ENCODE data around the gene FBXO3. TPM values are rescaled to one million over a fixed set of nuclear protein-coding genes. Genes with fewer than 3 reads are reported as not detected.

Gene FBXO3
- total and polyA plus RNA-seq, 9 donors: 22.2 to 34.8 (median 26.2) TPM

DNA sequence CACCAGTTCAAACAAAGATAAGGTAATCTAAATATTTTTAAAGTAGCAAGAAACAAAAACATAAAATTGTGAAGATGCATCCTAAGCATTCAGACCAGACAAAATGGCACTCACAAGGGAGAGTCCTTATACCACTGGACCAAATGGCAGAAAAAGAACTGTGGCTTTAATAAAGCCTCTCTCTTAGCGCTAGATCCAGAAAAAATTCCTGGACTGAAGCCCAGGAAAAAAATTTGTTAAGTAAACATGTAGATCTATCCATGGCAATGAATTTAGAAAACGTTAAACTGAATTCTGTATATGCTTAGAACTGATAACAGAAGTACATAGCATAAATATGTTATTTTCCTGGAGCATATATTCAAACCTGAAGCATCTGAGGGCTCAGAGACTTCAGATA, 26.3 kb downstream of the FBXO3 start:
- DNase-seq: peak; percentile 87
- no CpG with 5 or more reads among the region's 2 CpGs for WGBS (ENCODE audit: insufficient coverage)
- Histone ChIP-seq H3K4me3 (ENCODE audit: low read length) (no peak overlapping the region), H3K4me1 (ENCODE audit: control insufficient read depth, insufficient read depth, low read length) (no peaks in the 10 kb centered on the region), H3K27ac (ENCODE audit: low read length) (no peak overlapping the region), H3K9me3 (replicated peaks; ENCODE audit: control insufficient read depth, low read depth, low read length) (no peaks in the 10 kb centered on the region), H3K36me3 (ENCODE audit: control insufficient read depth, insufficient read depth, low read length) (peaks cover 17% of the 10 kb centered on the region), H3K27me3 (ENCODE audit: control insufficient read depth, insufficient read depth, low read length) (no peaks in the 10 kb centered on the region)

DNA sequence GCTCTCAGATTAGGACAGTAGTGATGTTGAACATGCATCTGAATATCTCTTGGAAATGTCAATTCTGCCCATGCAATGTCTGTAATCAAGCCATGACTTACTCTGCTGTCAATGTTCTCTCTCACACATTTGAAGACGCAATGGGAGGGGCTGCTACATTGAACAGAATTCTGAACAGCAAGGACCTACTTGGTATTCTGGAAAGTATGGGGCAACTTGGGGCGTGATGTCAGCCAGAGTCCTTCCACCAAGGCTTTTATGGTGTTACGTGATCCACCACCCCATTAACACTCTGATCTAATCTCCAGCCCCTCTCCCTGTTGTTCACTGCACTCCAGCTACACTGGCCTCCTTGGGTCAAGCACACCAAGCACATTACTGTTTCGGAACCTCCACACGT, 31.0 kb downstream of the FBXO3 start:
- Histone ChIP-seq H3K4me3 (ENCODE audit: low read length) (no peak overlapping the region), H3K27ac (ENCODE audit: low read length) (no peak overlapping the region), H3K27me3 (ENCODE audit: control insufficient read depth, insufficient read depth, low read length) (no peaks in the 10 kb centered on the region), H3K9me3 (replicated peaks; ENCODE audit: control insufficient read depth, low read depth, low read length) (no peaks in the 10 kb centered on the region), H3K4me1 (ENCODE audit: control insufficient read depth, insufficient read depth, low read length) (no peaks in the 10 kb centered on the region), H3K36me3 (ENCODE audit: control insufficient read depth, insufficient read depth, low read length) (peaks cover 12% of the 10 kb centered on the region)
- 75% methylated on average over 4 of the region's 5 CpGs for WGBS (ENCODE audit: insufficient coverage)
- DNase-seq: no peak

DNA sequence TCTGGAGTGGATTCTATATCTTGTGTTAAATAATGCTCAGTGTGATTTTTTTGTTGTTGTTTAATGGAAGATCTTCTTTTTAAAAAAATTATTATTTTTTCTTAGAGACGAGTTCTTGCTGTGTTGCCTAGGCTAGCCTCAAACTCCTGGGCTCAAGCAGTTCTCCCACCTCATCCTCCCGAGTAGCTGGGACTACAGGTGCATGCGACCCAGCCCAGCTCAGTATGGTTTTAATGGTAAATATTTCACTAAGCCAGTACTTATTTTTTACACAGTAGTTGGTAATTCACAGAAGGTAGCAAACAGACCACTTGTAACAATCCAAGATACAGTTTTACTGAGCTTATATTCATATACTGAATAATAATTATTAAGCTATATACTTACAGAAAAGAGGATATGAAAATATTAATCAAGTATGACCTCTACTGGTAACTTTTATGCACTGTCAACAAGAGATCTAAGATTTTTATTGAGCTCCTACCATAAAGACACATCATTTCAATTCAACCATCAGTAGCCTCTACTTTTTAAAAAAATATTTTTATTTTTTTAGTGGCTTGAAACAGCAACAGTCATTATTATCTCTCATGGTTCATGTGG, 32.0 kb downstream of the FBXO3 start:
- no peak overlapping the region for H3K27ac ChIP-seq (ENCODE audit: low read length)
- DNase-seq: peak; percentile 50
- no peak overlapping the region for H3K4me3 ChIP-seq (ENCODE audit: low read length)
- no peaks in the 10 kb centered on the region for H3K9me3 ChIP-seq (replicated peaks; ENCODE audit: control insufficient read depth, low read depth, low read length)
- H3K4me1 ChIP-seq (ENCODE audit: control insufficient read depth, insufficient read depth, low read length): no peaks in the 10 kb centered on the region
- no CpG with 5 or more reads among the region's 3 CpGs for WGBS (ENCODE audit: insufficient coverage)
- H3K36me3 ChIP-seq (ENCODE audit: control insufficient read depth, insufficient read depth, low read length): peaks cover 12% of the 10 kb centered on the region
- H3K27me3 ChIP-seq (ENCODE audit: control insufficient read depth, insufficient read depth, low read length): no peaks in the 10 kb centered on the region

DNA sequence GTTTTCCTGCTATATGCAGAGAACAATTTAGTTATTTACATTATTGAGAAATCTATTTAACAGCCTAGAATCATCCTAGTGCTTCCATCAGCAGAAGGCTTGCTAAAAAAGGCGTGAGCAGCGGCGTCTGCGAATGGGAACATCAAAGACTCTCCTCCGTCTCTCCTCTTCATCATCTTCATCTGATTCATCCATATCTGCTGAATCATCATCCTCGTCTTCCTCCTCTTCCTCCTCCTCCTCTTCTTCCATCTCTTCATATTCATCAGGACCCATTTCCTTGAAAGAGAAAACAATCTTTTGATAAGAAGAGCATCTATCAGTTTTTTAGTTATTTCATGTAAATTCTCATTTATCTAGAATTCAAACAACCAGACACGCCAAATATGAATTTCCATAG, 32.5 kb downstream of the FBXO3 start:
- DNase-seq: no peak
- WGBS (ENCODE audit: insufficient coverage): 98% methylated on average over 5 of the region's 7 CpGs
- peaks cover 9% of the 10 kb centered on the region for H3K36me3 ChIP-seq (ENCODE audit: control insufficient read depth, insufficient read depth, low read length)
- no peak overlapping the region for H3K4me3 ChIP-seq (ENCODE audit: low read length)
- no peak overlapping the region for H3K27ac ChIP-seq (ENCODE audit: low read length)
- no peaks in the 10 kb centered on the region for H3K27me3 ChIP-seq (ENCODE audit: control insufficient read depth, insufficient read depth, low read length)
- peaks cover 4% of the 10 kb centered on the region for H3K4me1 ChIP-seq (ENCODE audit: control insufficient read depth, insufficient read depth, low read length)
- H3K9me3 ChIP-seq (replicated peaks; ENCODE audit: control insufficient read depth, low read depth, low read length): no peaks in the 10 kb centered on the region

DNA sequence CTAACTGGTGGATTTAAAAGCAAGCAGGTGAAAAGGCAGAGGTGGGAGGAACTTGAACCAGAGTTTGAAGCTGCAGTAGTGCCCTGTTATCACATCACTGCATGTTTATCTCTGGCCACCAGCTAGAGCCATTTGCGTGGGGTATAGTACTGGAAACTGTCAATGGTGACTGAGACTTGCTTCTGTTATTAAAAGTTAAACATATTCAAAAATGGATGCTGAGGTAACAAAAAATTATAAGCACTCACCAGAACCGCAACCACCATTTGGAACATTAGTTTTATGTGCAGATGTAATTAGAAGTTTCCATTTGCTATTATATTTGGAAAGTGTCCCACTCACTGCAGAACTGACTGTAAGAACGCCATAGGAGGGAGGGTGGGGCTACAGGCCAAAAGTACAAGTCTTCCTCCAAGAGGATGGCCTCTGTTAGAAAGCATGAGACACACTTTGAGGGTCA, 36.9 kb downstream of the FBXO3 start:
- Histone ChIP-seq H3K9me3 (replicated peaks; ENCODE audit: control insufficient read depth, low read depth, low read length) (no peaks in the 10 kb centered on the region), H3K27me3 (ENCODE audit: control insufficient read depth, insufficient read depth, low read length) (no peaks in the 10 kb centered on the region), H3K4me1 (ENCODE audit: control insufficient read depth, insufficient read depth, low read length) (peaks cover 19% of the 10 kb centered on the region), H3K36me3 (ENCODE audit: control insufficient read depth, insufficient read depth, low read length) (peaks cover 5% of the 10 kb centered on the region), H3K27ac (ENCODE audit: low read length) (peak overlapping the region; percentile 80), H3K4me3 (ENCODE audit: low read length) (no peak overlapping the region)
- peak; percentile 70 for DNase-seq
- no CpG with 5 or more reads among the region's 3 CpGs for WGBS (ENCODE audit: insufficient coverage)

DNA sequence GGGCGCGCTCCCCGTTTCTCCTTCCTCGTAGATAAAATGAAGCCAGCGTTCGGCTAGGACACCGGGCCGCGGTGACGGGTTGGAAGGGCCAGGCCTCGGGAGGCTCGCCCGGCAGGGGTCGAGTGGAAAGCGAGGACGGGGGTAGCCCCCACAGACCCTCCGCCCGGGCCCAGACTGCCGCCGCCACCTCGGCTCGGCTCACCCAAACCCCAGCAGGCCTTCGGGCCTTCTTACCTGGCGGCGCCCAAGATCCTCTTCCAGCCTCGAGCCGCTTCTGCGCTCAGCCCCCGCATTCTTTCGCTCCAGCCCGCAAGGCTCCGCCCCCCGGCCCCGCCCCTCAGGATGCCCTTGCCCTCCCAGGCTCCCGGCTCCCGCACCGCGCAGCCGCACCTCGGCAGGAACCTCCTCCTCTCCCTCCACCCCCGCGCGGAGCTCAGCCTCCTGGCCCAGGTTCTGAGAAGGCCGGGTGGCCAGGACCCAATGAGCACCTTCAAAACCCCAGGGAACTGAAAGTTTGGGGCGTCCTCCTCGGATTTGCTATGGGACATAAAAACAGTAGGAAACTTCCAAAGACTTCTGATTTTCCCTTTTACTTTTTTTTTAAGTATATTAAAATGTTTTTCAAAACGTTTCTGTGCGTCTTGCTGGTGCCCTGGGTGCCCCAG, 38.0 kb downstream of the FBXO3 start, which contains the start of gene CD59:
Gene CD59 (minus strand): TSS at position 276 of the 665 bp plus-strand sequence. CDS start 13,978 bp downstream, outside the sequence.
- peak; percentile 94 for DNase-seq
- Histone ChIP-seq H3K36me3 (ENCODE audit: control insufficient read depth, insufficient read depth, low read length) (peaks cover 5% of the 10 kb centered on the region), H3K4me3 (ENCODE audit: low read length) (peak within 1 kb of the TSS; percentile 95), H3K9me3 (replicated peaks; ENCODE audit: control insufficient read depth, low read depth, low read length) (no peaks in the 10 kb centered on the region), H3K27ac (ENCODE audit: low read length) (peak within 1 kb of the TSS; percentile 83), H3K4me1 (ENCODE audit: control insufficient read depth, insufficient read depth, low read length) (peaks cover 19% of the 10 kb centered on the region), H3K27me3 (ENCODE audit: control insufficient read depth, insufficient read depth, low read length) (no peaks in the 10 kb centered on the region)
- WGBS (ENCODE audit: insufficient coverage): under 1% methylated on average over 39 of the region's 48 CpGs

DNA sequence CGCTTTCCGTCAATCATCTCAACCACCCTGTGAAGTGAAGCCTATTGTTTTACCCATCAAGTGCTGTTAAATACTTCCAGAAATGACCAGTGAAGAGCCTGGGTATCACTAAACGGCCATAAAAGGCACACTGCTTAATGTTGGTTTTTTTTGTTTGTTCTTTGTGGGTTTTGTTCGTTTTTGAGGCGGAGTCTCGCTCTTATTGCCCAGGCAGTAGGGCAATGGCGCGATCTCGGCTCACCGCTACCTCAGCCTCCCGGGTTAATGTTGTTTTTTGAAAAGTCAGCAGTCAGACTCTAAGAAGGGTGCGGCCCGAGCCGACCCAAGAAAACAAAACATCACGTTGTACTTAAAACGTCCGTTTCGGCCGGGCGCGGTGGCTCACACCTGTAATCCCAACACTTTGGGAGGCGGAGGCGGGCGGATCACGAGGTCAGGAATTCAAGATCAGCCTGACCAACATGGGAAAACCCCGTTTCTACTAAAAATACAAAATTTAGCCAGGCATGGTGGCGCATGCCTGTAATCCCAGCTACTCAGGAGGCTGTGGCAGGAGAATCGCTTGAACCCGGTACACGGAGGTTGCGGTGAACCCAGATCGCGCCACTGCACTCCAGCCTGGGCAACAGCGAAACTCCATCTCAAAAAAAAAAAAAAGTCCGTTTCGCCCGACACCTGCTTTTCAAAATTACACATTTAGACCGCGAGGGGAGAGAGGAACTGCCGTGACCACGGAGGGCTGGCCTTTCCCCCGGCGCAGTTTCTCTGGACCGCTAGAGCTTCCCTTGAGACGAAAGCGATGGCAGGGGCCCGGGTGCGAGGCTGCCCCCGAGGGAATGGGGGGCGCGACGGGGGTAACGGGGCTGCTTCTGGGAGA, 38.8 kb downstream of the FBXO3 start:
- no peaks in the 10 kb centered on the region for H3K27me3 ChIP-seq (ENCODE audit: control insufficient read depth, insufficient read depth, low read length)
- peak overlapping the region; percentile 95 for H3K4me3 ChIP-seq (ENCODE audit: low read length)
- WGBS (ENCODE audit: insufficient coverage): under 1% methylated on average over 36 of the region's 53 CpGs
- peak overlapping the region; percentile 83 for H3K27ac ChIP-seq (ENCODE audit: low read length)
- peak; percentile 50 for DNase-seq
- no peaks in the 10 kb centered on the region for H3K9me3 ChIP-seq (replicated peaks; ENCODE audit: control insufficient read depth, low read depth, low read length)
- H3K4me1 ChIP-seq (ENCODE audit: control insufficient read depth, insufficient read depth, low read length): peaks cover 19% of the 10 kb centered on the region
- peaks cover 5% of the 10 kb centered on the region for H3K36me3 ChIP-seq (ENCODE audit: control insufficient read depth, insufficient read depth, low read length)

DNA sequence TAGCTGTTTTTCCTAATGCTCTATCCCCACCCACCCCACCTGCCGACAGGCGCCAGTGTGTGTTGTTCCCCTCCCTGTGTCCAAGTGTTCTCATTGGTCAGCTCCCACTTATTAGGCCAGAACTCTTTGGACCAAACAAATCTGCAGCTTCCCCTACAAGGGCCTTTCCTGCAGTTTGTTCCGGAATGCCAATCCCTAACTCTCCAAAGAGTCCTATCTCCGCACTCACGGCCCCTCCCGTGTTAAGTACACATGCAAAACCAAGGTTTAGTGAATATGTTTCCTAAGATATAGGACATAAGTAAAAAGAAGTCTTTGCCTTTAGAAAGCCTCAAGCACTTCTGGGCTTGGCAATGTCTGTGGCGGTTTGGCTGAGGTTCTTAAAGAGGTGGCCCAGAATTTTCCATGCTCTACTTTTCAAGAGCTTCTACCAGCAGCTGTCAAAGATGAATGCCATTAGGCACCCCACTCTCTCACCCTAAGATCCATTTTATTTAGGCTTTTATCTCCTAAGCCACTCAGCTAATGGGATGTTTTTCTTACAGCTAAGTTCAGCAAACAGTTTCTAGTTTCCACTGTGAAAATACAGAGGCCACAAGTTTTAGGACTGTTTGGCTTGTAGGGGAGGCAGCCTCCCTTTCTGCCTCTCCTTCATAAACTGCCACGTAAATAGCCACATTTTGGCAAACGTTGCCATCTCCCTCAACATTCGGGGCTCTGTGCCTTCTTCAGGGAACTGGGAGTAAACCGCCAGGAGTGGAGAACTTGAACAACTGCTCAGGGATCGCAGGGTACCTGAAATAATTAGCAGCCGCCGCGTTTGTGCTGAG, 39.7 kb downstream of the FBXO3 start:
- H3K27me3 ChIP-seq (ENCODE audit: control insufficient read depth, insufficient read depth, low read length): no peaks in the 10 kb centered on the region
- H3K4me1 ChIP-seq (ENCODE audit: control insufficient read depth, insufficient read depth, low read length): peaks cover 19% of the 10 kb centered on the region
- no peaks in the 10 kb centered on the region for H3K9me3 ChIP-seq (replicated peaks; ENCODE audit: control insufficient read depth, low read depth, low read length)
- H3K36me3 ChIP-seq (ENCODE audit: control insufficient read depth, insufficient read depth, low read length): peaks cover 5% of the 10 kb centered on the region
- H3K27ac ChIP-seq (ENCODE audit: low read length): peak overlapping the region; percentile 83
- 15% methylated on average over 10 of the region's 15 CpGs for WGBS (ENCODE audit: insufficient coverage)
- peak overlapping the region; percentile 95 for H3K4me3 ChIP-seq (ENCODE audit: low read length)
- peak; percentile 84 for DNase-seq

DNA sequence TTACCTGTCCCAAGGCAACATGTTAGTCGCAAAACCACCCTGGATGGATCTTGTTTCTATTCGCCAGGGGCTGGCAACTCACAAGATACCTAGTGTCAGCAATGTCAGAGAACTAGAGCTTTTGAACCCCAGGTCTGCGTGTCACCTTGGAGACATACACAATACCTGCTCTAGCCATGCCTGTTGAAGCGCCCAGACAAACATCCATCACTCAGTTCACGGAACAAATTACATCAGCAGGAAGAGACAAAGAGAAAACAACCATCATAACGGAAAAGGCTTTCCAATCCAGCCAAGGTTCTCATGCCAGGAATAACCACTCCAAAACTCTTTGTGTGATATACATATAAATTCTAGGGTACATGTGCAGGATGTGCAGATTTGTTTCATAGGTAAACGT, 40.3 kb downstream of the FBXO3 start:
- Histone ChIP-seq H3K36me3 (ENCODE audit: control insufficient read depth, insufficient read depth, low read length) (peaks cover 5% of the 10 kb centered on the region), H3K9me3 (replicated peaks; ENCODE audit: control insufficient read depth, low read depth, low read length) (no peaks in the 10 kb centered on the region), H3K27me3 (ENCODE audit: control insufficient read depth, insufficient read depth, low read length) (no peaks in the 10 kb centered on the region), H3K4me1 (ENCODE audit: control insufficient read depth, insufficient read depth, low read length) (peaks cover 19% of the 10 kb centered on the region), H3K27ac (ENCODE audit: low read length) (no peak overlapping the region), H3K4me3 (ENCODE audit: low read length) (no peak overlapping the region)
- WGBS (ENCODE audit: insufficient coverage): 76% methylated on average over 5 of the region's 7 CpGs
- peak; percentile 58 for DNase-seq

Data from muscle of leg (tissue), 11 donors.